Stomach (tissue), 19 donors: ENCODE results near the gene TMEM50A. TPM values are rescaled to one million over a fixed set of nuclear protein-coding genes. Genes with fewer than 3 reads are reported as not detected.
A peak's percentile ranks its signal among the peaks of the same experiment; 100 is the strongest.
"Not testable (repeated sequence)": the region's sequence is repeated elsewhere in the genome, so short reads cannot be mapped to it uniquely, and the experiment has no call there.

ENCODE experiments used
- DNase-seq, 2 donors: peaks; one replicate each; pipeline versions ENCODE4 v3.0.0 to v3.0.0-alpha.2; 2013 to 2019
- H3K27ac ChIP-seq, 5 donors: fragments of 200-600 bp in 4 of 5; sonication (generic) in 4 of 5; one replicate each; pipeline ENCODE4 v1.5.1; 2013 to 2019; ENCODE audit warnings: mild to moderate bottlenecking in 1 of 5, moderate library complexity in 1 of 5
- H3K27me3 ChIP-seq, 3 donors: fragments of 200-600 bp; sonication (generic); one replicate each; pipeline ENCODE4 v1.5.1; 2017 to 2019; ENCODE audit warnings: mixed run types in 1 of 3
- H3K36me3 ChIP-seq, 4 donors: fragments of 200-600 bp; sonication (generic); 1 replicate in 3 of 4; 2 replicates in 1 of 4; pipeline ENCODE4 v1.5.1; 2016 to 2019
- H3K4me1 ChIP-seq, 4 donors: fragments of 200-600 bp; sonication (generic); one replicate each; pipeline ENCODE4 v1.5.1; 2016 to 2019
- H3K4me3 ChIP-seq, 4 donors: fragments of 200-600 bp; sonication (generic) in 3 of 4; one replicate each; pipeline ENCODE4 v1.5.1; 2016 to 2019; ENCODE audit warnings: mild to moderate bottlenecking in 1 of 4
- H3K9me3 ChIP-seq, 4 donors: fragments of 200-600 bp; sonication (generic); one replicate each; pipeline ENCODE4 v1.5.1; 2016 to 2019
- EP300 ChIP-seq: sonication (generic); formaldehyde crosslinking; IDR thresholded peaks from one replicate; pipeline ENCODE4 v1.6.1; 2017; ENCODE audit warnings: antibody characterized with exemption
- POLR2A ChIP-seq, 4 donors: fragments of 450-650 bp; IDR thresholded peaks; one replicate each; pipeline ENCODE4 v1.6.1; 2016; ENCODE audit warnings: antibody characterized with exemption in 4 of 4, control low read depth in 2 of 4, mild to moderate bottlenecking in 1 of 4, moderate library complexity in 1 of 4
- POLR2AphosphoS5 ChIP-seq, 3 donors: sonication (generic); formaldehyde crosslinking; IDR thresholded peaks; one replicate each; pipeline ENCODE4 v1.6.1; 2016; ENCODE audit warnings: antibody characterized with exemption in 3 of 3
- WGBS, 5 donors: extraction: QIAGEN DNeasy Blood & Tissue Kit in 3 of 5; methylation state at CpG; one replicate each; pipeline versions ENCODE4 v1.1.5 to v1.1.7; 2013 to 2018; 5-methylcytosine and 5-hydroxymethylcytosine counted together
- intact Hi-C: fragments of 100-400 bp; cut with DNase I; formaldehyde crosslinking; loops from one replicate; pipeline ENCODE4 v1.15.1; 2023; ENCODE audit warnings: low total_unique reads
- long read RNA-seq, 10 donors: transcript quantifications; one replicate each; lab custom pipeline, GENCODE V29; 2026
- polyA plus RNA-seq, 3 donors: library from polyadenylated mRNA; stranded (reverse); fragments of 200-250 nt; gene quantifications; one replicate each; pipeline ENCODE4 v1.2.3, GENCODE V29; 2013
- total RNA-seq, 5 donors: library from RNA; depleted of rRNA; stranded (reverse); fragments of >200 nt; gene quantifications; one replicate each; pipeline versions ENCODE4 v1.1.0 to v1.2.3, GENCODE V29; 2014 to 2016
- TF ChIP-seq, protein P1 (sequence below), 7 experiments: fragments of 450-650 bp in 4 of 7; fragments of 200-600 bp in 3 of 7; sonication (generic) in 3 of 7; IDR thresholded peaks; one replicate each; pipeline ENCODE4 v1.5.1; 2016 to 2019; ENCODE audit warnings: antibody characterized with exemption in 7 of 7, control low read depth in 2 of 7, mild to moderate bottlenecking in 1 of 7
- donor health status: healthy with polysubstance abuse.
- donor health status: Bipolar disorder and iron deficiency.
- donor health status: healthy.

Gene TMEM50A
- total RNA-seq: 100 to 1,000 TPM in 1 of 5 donors, 10 to 100 TPM in 4; 27.2 to 115 (median 67.2) TPM
- 10 to 100 TPM; 40.5 to 83.3 (median 43.7) TPM for polyA plus RNA-seq
- long read RNA-seq, donor 1, transcript TMEM50A-201 (7 exons, 2,683 nt): major isoform, 10 of 10 reads
- long read RNA-seq, donor 1, partial matches to known transcripts: 0 of 10 reads
- long read RNA-seq, donor 1, other reads (novel, unspliced or antisense): 0 of 10 reads
- long read RNA-seq, donor 2, transcript TMEM50A-201 (7 exons, 2,683 nt): major isoform, 24 of 24 reads
- long read RNA-seq, donor 2, partial matches to known transcripts: 0 of 24 reads
- long read RNA-seq, donor 2, other reads (novel, unspliced or antisense): 0 of 24 reads
- long read RNA-seq, donor 3, transcript TMEM50A-201 (7 exons, 2,683 nt): major isoform, 15 of 17 reads
- long read RNA-seq, donor 3, partial matches to known transcripts: 0 of 17 reads
- long read RNA-seq, donor 3, other reads (novel, unspliced or antisense): 0 of 17 reads
- long read RNA-seq, donor 4, partial matches to known transcripts: 0 of 4 reads
- long read RNA-seq, donor 4, other reads (novel, unspliced or antisense): 0 of 4 reads
- long read RNA-seq, donor 5, transcript TMEM50A-201 (7 exons, 2,683 nt): major isoform, 24 of 31 reads
- long read RNA-seq, donor 5, partial matches to known transcripts: 7 of 31 reads
- long read RNA-seq, donor 5, other reads (novel, unspliced or antisense): 0 of 31 reads
- long read RNA-seq, donor 6: 0 reads
- long read RNA-seq, donor 7, transcript TMEM50A-201 (7 exons, 2,683 nt): major isoform, 27 of 40 reads
- long read RNA-seq, donor 7, partial matches to known transcripts: 10 of 40 reads
- long read RNA-seq, donor 7, other reads (novel, unspliced or antisense): 0 of 40 reads
- long read RNA-seq, donor 8, transcript TMEM50A-201 (7 exons, 2,683 nt): major isoform, 32 of 46 reads
- long read RNA-seq, donor 8, partial matches to known transcripts: 13 of 46 reads
- long read RNA-seq, donor 8, other reads (novel, unspliced or antisense): 0 of 46 reads
- long read RNA-seq, donor 9, transcript TMEM50A-201 (7 exons, 2,683 nt): major isoform, 34 of 59 reads
- long read RNA-seq, donor 9, partial matches to known transcripts: 24 of 59 reads
- long read RNA-seq, donor 9, other reads (novel, unspliced or antisense): 0 of 59 reads
- long read RNA-seq, donor 10, transcript TMEM50A-201 (7 exons, 2,683 nt): major isoform, 12 of 12 reads
- long read RNA-seq, donor 10, partial matches to known transcripts: 0 of 12 reads
- long read RNA-seq, donor 10, other reads (novel, unspliced or antisense): 0 of 12 reads

- intact Hi-C loops: no loop called here
- WGBS, 5 donors: 0 to 2% (median 1%) methylated on average over 11 to 70 of the region's 75 CpGs
Observed at GRCh38 chr1:25338188-25338981, at the start of gene TMEM50A. TMEM50A (plus strand) TSS chr1:25338334; CDS start chr1:25340487, 2,153 bp downstream.

GRCh38 chr1:25288573-25289101, 49.5 kb upstream of the TMEM50A start:
- intact Hi-C loops, DNase-seq, H3K36me3 ChIP-seq, H3K4me1 ChIP-seq, H3K9me3 ChIP-seq, H3K27me3 ChIP-seq, H3K27ac ChIP-seq, H3K4me3 ChIP-seq: not testable (repeated sequence)
- 83 to 91% (median 86%) methylated on average over 1 to 4 of the region's 8 CpGs for WGBS, 5 donors

More at GRCh38 chr1:25338188-25338981, at the start of gene TMEM50A:
- DNase-seq: peak; percentile 91 to 96
- Histone ChIP-seq H3K27ac (peak within 1 kb of the TSS; percentile 92 to 99 (median 96)), H3K9me3 (no peaks in the 10 kb centered on the region), H3K36me3 (peaks cover 0 to 10% (median 3%) of the 10 kb centered on the region in 4 donors), H3K27me3 (no peaks in the 10 kb centered on the region), H3K4me3 (peak within 1 kb of the TSS; percentile 67 to 94 (median 84)), H3K4me1 (peaks cover 14 to 40% (median 26%) of the 10 kb centered on the region in 4 donors)
- TF ChIP-seq, protein P1, sequence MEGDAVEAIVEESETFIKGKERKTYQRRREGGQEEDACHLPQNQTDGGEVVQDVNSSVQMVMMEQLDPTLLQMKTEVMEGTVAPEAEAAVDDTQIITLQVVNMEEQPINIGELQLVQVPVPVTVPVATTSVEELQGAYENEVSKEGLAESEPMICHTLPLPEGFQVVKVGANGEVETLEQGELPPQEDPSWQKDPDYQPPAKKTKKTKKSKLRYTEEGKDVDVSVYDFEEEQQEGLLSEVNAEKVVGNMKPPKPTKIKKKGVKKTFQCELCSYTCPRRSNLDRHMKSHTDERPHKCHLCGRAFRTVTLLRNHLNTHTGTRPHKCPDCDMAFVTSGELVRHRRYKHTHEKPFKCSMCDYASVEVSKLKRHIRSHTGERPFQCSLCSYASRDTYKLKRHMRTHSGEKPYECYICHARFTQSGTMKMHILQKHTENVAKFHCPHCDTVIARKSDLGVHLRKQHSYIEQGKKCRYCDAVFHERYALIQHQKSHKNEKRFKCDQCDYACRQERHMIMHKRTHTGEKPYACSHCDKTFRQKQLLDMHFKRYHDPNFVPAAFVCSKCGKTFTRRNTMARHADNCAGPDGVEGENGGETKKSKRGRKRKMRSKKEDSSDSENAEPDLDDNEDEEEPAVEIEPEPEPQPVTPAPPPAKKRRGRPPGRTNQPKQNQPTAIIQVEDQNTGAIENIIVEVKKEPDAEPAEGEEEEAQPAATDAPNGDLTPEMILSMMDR (IDR thresholded peaks at IDR 0.05): no peak
- TF ChIP-seq EP300: no peak
- TF ChIP-seq POLR2AphosphoS5 (IDR thresholded peaks at IDR 0.05): peak; percentile 67 to 90 (median 85)
- peak in 1 of 4 donors; percentile 79 for TF ChIP-seq POLR2A (IDR thresholded peaks at IDR 0.05)

- not testable (repeated sequence) for H3K4me1 ChIP-seq
- WGBS, 5 donors: 6 to 20% (median 13%) methylated on average over 2 to 5 of the region's 6 CpGs
Observed at GRCh38 chr1:25290043-25290442, 48.1 kb upstream of the TMEM50A start.

DNA sequence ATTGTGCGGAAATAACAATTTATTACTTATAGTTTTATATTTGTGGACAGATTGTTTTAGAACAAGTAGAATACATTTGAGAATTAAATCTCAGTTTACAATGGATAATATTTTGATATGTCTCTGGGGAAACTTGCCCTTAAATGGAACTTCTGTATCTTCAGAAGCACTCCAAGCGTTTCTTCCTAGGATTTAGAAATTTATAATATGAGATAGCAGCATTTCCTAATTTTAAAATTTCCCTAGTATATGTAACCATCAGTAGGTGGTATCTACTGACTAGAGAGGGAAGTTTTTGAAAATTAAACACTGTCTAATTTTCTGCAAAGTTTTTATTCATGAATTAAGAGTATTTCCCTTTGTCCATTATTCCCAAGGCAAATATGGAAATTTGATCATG, 44.7 kb upstream of the TMEM50A start:
- DNase-seq, H3K36me3 ChIP-seq, H3K27ac ChIP-seq, H3K9me3 ChIP-seq, H3K4me1 ChIP-seq, H3K27me3 ChIP-seq, H3K4me3 ChIP-seq, intact Hi-C loops: not testable (repeated sequence)
- 81 to 91% (median 85%) methylated on average over 2 of the region's 2 CpGs for WGBS, 5 donors

More at GRCh38 chr1:25290043-25290442, 48.1 kb upstream of the TMEM50A start:
- DNase-seq, H3K27me3 ChIP-seq, H3K27ac ChIP-seq, H3K36me3 ChIP-seq, intact Hi-C loops, H3K9me3 ChIP-seq, H3K4me3 ChIP-seq: not testable (repeated sequence)

- DNase-seq: not testable (repeated sequence)
Observed at GRCh38 chr1:25294889-25295826, 43.0 kb upstream of the TMEM50A start.

GRCh38 chr1:25296501-25296900, 41.6 kb upstream of the TMEM50A start:
- H3K4me3 ChIP-seq, intact Hi-C loops, H3K27ac ChIP-seq, H3K27me3 ChIP-seq, H3K36me3 ChIP-seq, H3K9me3 ChIP-seq, DNase-seq, H3K4me1 ChIP-seq: not testable (repeated sequence)
- 48 to 68% (median 64%) methylated on average over 4 to 7 of the region's 8 CpGs for WGBS, 5 donors

More at GRCh38 chr1:25294889-25295826, 43.0 kb upstream of the TMEM50A start:
- H3K27me3 ChIP-seq, intact Hi-C loops, H3K9me3 ChIP-seq, H3K4me3 ChIP-seq, H3K27ac ChIP-seq, H3K36me3 ChIP-seq, H3K4me1 ChIP-seq: not testable (repeated sequence)
- WGBS, 5 donors: 29 to 86% (median 72%) methylated on average over 2 to 6 of the region's 14 CpGs

DNA sequence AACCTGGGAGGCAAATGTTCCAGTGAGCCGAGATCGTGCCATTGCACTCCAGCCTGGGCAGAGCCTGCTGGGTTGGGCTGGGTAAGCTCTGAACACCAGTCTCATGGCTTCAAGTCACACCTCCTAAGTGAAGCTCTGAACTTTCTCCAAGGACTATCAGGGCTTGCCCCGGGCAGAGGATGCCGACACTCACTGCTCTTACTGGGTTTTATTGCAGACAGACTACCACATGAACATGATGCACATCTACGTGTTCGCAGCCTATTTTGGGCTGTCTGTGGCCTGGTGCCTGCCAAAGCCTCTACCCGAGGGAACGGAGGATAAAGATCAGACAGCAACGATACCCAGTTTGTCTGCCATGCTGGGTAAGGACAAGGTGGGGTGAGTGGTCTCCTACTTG, 37.4 kb upstream of the TMEM50A start:
- H3K36me3 ChIP-seq: peaks cover 0 to 12% (median 3%) of the 10 kb centered on the region in 4 donors
- H3K27me3 ChIP-seq, DNase-seq, H3K4me3 ChIP-seq, H3K27ac ChIP-seq, H3K4me1 ChIP-seq, intact Hi-C loops, H3K9me3 ChIP-seq: not testable (repeated sequence)
- WGBS, 5 donors: 89 to 94% (median 91%) methylated on average over 9 of the region's 9 CpGs

DNA sequence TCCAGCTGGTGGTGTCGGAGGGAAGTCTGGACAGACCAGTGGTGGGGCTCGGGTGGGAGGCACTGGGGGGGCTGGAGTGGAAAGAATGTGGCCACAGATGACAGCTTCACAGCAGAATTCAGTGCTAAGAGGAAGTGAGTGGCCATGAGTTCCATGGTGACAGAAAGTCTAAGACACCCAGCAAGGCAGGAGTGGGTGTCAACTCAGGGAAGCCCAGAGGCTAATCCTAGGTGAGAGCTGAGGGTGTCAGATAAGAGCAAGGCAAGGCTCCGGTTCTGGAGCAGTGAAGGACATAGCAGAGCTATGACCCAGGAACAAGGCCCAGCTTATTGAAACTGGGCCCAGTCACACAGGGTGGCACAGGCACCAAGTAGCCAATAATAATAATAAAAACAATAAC, 35.8 kb upstream of the TMEM50A start:
- DNase-seq, intact Hi-C loops, H3K4me3 ChIP-seq, H3K9me3 ChIP-seq, H3K27ac ChIP-seq, H3K27me3 ChIP-seq, H3K4me1 ChIP-seq: not testable (repeated sequence)
- 67 to 90% (median 79%) methylated on average over 3 of the region's 3 CpGs for WGBS, 5 donors
- H3K36me3 ChIP-seq: peaks cover 0 to 20% (median 9%) of the 10 kb centered on the region in 4 donors
